GM12874 (cell line): ENCODE data around the gene CASKIN1.

Experiments
- TF ChIP-seq, protein P1 (sequence below): IDR thresholded peaks from 2 replicates; pipeline ENCODE4 v1.5.1; 2011; ENCODE audit warnings: low read depth, mild to moderate bottlenecking, control low read depth, low read length, moderate library complexity; ENCODE audit not compliant: insufficient read depth

CASKIN1 gene

DNA sequence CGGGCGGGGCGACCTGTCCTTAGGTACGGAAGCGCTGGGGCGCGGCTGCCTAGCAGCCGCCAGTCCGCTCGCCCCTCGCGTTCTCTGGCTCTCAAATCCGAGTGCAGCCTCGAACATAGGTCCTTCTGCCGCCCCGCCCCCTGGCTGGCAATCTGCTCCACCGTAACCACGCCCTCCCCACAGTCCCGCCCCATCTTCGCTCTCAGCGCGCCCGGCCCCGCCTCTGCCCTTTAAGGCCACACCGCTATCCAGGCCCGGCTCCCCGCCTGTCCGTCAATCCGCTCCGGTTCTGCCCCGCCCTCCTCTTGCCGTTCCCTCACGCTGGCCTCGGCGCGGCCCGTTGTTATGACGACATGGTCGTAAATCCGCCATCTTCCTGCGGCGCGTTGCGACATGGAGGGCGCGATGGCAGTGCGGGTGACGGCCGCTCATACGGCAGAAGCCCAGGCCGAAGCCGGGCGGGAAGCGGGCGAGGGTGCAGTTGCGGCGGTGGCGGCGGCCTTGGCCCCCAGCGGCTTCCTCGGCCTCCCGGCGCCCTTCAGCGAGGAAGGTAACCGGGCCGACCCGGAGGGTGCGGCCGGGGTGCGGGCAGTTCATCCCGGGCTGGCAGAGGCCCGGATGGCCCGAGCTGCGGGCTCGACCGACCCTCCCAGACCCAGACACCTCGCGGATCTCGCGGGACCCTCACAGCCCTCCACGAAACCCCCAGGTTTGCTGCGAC is 27.0 kb upstream of the CASKIN1 start, which contains the start of gene E4F1:
TSS of gene E4F1 (plus strand) at position 371 of the 721 bp plus-strand sequence. CDS start at position 394, 23 bp downstream.
- TF ChIP-seq, protein P1, sequence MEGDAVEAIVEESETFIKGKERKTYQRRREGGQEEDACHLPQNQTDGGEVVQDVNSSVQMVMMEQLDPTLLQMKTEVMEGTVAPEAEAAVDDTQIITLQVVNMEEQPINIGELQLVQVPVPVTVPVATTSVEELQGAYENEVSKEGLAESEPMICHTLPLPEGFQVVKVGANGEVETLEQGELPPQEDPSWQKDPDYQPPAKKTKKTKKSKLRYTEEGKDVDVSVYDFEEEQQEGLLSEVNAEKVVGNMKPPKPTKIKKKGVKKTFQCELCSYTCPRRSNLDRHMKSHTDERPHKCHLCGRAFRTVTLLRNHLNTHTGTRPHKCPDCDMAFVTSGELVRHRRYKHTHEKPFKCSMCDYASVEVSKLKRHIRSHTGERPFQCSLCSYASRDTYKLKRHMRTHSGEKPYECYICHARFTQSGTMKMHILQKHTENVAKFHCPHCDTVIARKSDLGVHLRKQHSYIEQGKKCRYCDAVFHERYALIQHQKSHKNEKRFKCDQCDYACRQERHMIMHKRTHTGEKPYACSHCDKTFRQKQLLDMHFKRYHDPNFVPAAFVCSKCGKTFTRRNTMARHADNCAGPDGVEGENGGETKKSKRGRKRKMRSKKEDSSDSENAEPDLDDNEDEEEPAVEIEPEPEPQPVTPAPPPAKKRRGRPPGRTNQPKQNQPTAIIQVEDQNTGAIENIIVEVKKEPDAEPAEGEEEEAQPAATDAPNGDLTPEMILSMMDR: no peak

DNA sequence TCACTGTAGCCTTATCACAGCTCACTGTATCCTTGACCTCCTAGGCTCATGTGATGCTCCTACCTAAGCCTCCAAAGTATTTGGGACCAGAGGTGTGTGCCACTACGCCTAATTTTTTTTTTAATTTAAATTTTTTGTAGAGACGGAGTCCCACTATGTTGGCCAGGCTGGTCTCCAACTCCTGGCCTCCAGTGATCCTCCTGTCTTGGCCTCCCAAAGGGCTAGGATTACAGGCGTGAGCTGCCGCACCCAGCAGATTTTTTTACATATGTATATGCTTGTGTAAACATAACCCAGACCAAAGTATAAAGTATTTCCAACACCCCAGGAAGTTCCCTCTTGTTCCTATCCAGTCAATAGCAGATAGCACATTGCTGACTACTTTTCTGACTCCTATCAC is 19.9 kb upstream of the CASKIN1 start:
- TF ChIP-seq, protein P1: no peak

DNA sequence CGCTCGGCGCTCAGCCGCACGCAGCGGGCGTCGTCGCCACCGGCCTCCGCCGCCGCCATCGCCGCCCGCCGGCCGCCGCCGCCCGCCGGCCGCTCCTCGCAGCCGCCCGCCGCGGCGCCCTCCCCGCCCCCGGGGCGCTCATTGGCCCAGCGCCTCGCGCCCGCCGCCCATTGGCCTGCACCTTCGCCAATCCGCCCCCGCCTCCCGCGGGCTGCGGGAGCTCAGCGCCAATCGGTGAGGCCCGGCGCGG is 18.2 kb upstream of the CASKIN1 start, which contains the start of gene PGP:
TSS of gene PGP (minus strand) at position 122 of the 250 bp plus-strand sequence. CDS start at position 59, 63 bp downstream.
- TF ChIP-seq, protein P1: no peak

DNA sequence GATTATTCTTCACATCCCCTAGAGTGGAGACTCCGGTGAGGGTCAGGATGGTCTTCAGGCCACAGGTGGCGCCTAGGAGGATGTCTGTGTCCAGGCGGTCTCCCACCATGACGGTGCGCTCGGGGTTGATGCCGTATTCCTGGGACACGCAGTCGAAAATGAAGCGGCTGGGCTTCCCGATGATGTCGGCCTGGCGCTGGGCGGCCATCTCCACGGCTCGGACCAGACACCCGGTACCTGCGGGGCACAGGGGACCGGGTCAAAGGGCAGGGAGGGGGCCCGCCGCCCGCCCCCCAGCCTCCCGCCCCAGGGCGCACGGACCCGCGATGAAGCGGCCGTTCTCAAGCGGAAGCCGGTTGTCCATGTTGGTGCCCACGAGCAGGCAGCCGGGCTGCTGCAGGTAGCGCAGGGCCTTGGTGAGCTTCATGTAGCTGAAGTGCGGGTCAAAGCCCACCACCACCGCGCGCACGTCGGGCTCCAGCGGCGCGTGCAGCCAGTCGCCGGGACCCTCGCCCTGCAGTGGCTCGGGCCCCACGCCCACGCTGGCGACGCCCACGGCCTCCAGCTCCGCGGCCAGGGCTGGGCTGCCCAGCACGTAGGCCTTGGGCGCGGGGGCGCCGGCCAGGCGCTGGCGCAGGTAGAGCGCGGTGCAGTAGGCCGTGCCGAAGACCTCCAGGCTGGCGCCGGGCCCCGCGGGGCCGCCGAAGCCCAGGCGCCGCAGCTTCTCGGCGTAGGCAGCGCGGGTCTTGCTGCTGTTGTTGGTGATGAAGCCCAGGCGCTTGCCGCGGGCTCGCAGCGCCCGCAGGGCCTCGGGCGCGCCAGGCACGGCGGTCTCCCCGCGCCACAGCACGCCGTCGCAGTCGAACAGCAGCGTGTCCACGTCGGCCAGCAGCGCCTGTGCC is 17.7 kb upstream of the CASKIN1 start:
- TF ChIP-seq, protein P1: no peak

DNA sequence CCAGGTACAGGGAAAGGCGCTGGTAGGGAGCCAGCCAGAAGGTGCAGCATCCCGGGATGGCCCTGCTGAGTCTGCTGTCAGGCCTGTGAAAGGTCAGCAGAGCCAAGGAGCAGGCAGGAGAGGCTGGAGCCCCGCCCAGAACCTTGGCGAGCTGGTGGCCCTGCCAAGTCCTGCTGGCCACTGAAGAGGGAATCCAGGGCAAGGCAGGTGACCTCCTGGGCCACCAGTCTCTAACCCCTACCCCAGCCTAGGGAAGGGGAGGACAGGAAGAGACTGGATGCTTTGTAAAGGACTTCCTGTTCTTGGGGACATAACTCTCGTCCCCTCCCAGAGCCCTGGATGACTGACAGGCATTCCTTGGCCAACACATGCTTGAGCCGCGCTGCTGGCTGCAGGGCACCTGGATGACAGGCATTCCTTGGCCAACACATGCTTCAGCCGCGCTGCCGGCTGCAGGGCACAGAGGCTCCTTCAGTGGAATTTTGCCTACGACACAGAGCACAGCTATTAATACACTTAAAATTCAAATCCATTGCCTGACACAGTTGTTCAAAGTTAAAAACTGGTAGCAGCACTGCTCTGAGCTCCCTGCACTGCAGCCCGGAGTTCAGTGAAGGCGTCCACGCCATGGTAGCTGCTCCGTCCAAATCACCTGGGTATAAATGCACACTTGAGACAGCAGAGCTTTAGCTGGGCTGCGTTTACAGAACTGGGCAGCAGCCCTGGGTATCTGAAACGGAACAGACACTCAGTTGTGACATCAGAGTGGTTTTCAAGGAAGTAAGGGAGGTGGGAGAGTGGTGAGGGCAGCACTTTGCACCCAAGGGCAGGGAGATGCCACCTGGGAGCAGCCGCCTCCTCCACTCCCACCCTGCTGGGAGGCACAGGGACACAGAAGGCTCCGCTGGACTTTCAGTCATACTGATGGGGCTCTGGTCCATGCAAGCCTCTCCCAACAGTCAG is 16.2 kb upstream of the CASKIN1 start:
- TF ChIP-seq, protein P1: no peak

DNA sequence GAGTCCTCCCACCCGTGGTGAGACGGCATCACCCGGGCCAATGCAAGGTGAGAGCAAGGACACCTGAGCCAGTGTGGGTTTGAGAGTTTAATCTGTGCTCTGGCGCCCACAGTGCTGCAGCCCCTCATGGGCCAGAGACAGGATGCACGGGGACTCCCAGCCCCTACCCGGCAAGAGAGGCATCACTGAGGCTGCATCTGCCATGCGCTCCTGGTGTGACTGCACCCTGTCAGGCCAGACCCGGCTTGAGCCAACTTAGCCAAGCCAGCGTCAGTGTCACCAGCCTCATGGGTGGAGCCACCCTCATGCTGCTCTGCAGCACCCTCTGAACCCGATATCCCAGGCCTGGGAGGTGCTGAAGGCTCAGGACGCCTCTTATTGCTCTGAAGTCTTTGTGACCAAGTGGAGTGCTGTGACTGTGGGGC is 15.5 kb upstream of the CASKIN1 start:
- TF ChIP-seq, protein P1: no peak
